GM21576 (cell line): Measurements from ENCODE around the gene RAD51B.

Experiments used
- ATAC-seq: cut with Tn5 transposase; IDR thresholded peaks from one replicate; pipeline ENCODE4 v1.9.1; 2021; ENCODE audit warnings: mild to moderate bottlenecking, moderate library complexity; ENCODE audit not compliant: unreplicated experiment

RAD51B gene

DNA sequence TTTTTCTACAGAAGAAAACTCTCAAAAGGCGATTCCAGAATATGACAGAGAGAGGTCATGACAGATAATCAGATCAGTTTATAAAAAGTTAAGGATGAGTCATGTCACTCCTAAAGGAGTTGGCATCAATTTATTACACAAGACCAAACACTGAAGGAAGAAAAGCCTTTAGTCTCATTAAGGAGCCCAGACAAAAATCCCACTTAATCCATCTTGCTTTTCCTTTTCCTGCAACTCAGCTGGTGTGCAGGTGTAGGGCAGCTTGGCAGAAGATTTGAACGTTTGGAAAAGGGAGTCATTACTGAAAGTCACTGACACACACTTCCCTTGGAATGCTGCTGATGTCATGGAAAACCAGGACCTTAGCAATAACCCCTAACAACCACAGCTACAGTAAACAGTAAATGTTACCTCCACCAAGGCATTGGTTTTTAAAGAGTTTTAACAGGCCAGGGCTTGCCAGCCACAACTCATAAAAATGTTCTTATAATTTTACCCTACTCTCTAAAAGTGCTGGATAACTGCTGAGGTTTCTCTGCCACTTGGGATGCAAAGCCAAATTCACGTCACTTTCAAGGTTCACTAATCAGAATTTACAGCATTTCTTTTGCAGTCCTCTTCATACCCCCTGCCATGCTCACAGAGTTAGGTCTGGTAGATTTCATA lies 320.6 kb downstream of the RAD51B start:
- no peak for ATAC-seq

DNA sequence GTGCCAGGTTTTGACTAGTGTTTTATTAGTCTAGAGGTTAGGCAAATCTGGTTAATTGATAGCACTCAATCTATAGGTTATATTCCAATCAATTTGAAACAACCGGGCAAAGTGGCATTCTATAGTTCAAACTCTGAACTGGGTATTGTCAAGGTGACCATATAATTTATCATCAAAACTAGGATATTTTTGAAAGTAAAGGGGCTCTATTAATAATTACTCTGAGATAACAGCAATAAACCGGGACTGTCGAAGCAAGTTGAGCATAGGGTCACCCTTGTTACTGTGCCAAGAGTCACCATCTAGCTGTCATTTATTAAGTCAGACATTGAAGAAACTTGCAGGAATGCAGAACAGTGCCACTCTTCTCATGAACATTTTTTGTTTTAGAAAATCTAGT lies 321.2 kb downstream of the RAD51B start:
- ATAC-seq: no peak

DNA sequence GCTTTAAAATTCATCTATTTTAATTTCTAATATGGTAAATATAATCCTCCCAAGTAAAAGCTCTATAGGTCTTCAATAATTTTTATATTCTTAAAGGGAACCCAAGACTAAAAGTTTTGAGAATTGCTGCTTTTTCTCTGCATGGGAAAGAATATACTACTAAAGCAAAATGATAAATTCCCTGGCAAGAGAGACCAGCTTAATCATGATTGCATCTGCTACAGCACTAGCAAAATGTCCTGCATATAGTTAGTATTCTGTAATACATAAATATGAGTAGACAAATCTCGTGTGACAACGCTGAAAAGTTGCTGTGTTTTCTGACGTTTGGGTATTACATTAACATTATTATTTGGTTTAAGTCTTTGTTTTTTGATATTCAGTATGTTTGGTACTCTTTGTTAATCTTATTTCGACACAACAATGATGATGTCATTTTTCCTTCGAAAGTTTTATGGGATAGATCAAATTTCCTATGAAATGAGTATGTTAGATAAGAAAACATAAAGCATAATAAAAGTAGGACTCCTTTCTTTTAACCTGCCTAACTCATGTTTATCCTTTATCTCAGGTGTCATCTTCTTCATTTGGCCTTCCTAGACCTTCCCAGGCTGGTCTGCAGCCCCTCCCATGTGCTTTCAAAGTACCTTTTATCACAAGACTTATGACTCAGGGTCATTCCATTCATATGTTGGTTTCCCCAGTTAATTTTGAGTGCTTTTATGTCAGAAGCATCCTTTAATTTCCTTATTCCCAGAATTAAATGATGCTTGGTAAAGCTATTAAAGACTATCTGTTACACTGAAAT lies 321.9 kb downstream of the RAD51B start:
- ATAC-seq: no peak

DNA sequence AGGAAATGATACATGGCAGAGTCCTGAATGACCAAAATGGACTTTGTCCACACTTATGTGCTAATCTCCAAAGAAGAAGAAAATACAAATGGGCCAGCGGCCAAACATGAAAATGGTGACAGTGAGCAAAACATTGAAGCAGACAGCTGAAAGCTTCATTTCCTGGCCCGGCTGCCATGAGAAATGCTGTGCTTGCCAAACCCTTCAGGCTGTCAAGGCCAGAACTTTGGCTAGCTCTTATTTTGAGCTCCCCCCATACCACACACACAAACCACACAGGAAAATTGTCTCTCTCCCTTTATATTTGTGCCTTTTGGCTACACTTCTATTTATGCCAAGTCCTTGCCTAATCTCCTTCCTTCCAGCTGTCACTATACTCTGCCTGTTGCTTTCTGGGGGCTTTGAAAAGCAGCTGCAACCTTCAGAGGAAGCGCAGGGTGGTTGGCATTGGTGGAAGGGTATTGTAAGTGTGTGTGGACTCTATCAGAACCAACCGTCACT lies 323.8 kb downstream of the RAD51B start:
- no peak for ATAC-seq

DNA sequence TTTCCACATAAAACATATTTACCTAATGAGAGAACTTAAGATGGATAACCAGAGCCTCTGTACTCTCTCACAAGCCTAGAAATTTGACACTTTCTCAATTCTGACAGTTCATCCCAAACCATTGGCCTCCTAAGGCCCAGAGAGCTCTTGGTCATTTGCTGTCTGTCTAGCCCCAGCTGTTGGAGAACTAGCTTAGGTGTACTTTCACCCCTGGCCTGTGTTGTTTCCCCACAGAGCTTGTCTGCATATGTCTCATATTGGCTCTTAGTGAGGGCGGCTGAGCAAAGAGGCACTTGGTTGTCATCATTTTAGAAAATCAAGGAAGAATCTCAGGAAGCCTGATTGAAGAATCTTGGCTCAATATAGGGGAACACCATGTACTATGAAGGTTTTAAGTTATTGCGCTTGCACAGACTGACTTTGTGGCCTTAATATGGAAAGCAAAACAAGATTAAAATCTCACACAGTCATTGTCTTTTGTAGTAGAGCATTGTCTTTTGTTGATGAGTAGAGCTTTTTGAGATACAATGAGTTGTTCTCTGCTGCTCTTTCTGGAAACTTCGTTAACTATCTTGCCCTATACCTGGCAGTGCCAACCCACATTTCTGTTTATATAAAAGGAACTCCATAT lies 324.6 kb downstream of the RAD51B start:
- ATAC-seq: no peak

DNA sequence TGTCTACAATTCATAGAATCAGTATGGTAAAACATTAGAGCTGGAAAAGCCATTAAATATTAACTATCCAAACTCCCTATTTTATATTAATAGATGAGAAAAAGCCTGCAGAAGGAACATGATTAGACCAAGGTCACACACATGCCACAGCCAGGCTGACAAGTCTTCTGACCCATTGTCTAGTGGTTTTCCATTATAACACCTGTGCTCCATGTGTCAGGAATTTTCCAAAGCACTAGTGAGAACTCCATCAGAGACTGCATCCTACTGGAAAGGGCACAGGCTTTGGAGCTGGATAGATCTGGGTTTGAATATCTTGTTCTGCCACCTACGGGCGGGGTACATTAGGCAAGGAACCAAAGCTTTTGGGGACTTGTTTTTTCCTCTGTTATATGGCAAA lies 325.5 kb downstream of the RAD51B start:
- no peak for ATAC-seq

DNA sequence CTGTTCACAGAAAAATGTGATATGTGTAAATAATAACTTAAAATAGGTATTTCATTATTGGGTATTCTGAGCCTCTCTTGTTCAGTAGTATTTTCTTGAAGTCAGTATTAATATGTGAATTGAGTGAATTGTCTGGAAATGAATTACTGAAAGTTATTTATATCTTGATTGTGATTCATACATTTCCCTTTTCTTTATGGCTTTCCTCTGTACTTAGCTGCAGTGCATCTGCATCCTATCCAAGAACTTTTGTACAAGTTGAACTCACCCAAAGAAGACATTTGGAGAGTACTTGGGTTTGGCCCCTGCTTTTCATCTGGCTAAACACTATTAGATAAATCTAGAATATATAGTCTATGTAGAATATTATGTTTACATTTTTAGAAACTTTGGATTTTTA lies 326.0 kb downstream of the RAD51B start:
- no peak for ATAC-seq

DNA sequence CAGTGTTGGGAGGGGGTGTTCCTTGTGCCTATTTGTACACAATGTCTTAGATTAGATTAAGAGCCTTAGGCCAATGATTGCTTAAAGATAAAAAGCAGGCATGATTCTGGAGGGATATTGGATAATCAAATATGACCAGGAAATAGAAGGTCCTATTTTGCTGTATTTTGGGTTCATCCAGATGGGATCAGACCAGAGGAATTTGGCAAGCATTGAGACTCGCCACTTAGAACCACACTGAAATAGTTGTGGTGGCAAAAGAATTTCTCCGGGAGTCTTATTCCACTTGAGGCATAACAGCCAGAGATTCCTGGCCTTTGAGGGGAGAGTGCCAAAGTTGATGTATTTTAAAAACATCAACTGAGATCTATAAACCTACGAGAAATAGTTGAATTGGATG lies 327.2 kb downstream of the RAD51B start:
- no peak for ATAC-seq

DNA sequence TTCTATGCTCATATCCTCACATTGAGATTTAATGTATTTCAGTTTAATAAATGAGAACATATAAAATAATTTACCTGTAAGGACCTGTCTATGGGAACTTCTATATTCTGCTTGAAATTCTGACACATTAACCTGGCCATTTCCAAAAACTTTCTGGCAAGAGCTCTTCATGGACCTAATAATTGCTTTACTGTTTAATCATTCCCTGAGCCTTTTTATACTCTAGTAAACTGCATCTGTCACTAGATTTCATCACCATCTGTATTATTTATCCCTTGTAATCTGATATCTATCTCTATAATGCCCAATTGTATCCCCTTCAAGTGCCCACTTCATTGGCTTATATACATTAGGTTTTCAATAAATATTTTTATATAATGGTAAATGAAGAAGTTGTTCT lies 327.7 kb downstream of the RAD51B start:
- ATAC-seq: no peak

DNA sequence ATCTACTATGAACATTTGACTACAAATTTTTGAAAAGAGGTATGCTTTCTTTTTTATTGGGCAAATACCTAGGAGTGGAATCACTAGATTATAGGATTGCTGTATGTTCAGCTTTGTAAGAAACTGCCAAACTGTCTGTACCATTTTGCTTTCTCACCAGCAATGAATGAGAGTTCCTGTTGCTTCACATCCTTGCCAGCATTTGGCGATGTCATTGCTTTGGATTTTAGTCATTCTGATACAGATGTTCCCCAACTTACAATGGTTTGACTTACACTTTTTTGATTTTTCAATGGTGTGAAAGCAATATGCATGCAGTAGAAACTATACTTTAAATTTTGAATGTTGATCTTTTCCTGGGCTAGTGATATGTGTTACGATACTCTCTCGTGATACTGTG lies 328.7 kb downstream of the RAD51B start:
- no peak for ATAC-seq

DNA sequence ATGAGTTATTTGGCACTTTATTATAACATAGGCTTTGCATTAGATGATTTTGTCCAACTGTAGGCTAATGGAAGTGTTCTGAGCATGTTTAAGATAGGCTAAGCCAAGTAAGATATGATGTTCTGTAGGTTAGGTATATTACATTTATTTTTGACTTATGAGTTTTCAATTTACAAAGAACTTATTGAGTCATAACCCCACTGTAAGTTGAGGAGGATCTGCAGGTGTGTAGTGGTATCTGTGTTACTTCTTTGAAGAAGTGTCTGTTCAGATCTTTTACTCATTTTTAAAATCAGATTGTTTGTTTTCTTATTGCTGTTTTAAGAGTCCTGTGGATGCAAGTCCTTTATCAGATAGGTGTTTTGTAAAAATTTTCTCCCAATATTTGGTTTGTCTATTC lies 329.2 kb downstream of the RAD51B start:
- no peak for ATAC-seq

DNA sequence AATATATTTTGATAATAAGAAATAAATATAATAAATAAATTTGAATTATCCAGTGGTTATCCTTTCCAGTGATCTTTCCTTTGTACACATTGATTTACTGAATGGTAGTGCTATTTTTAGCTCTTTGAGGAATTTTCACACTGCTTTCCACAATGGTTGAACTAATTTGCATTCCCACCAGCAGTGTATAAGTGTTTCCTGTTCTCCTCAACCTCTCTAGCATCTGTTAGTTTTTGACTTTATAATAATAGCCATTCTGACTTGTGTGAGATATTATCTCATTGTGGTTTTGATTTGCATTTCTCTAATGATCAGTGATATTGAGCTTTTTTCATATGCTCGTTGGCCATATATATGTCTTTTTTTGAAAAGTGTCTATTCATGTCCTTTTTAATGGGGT lies 333.7 kb downstream of the RAD51B start:
- ATAC-seq: no peak

DNA sequence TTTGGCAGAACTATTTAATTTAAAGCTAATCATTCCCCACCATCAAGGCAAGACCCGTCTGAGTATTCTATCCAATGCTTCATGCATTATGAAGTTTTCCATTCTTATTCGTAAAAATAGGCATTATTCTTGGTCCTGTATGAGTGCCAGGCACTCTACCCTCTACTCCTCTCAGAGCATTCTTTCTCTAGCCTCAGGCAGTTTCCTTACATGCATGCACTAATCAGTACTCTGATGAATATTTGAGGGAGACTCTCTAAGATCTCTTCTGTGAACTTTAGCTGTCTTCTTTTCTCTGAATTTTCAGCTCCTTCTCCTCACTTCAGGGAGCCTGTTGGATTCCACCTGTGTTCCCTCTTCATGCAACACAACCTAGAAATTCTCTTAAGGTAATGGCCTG lies 334.7 kb downstream of the RAD51B start:
- ATAC-seq: no peak

DNA sequence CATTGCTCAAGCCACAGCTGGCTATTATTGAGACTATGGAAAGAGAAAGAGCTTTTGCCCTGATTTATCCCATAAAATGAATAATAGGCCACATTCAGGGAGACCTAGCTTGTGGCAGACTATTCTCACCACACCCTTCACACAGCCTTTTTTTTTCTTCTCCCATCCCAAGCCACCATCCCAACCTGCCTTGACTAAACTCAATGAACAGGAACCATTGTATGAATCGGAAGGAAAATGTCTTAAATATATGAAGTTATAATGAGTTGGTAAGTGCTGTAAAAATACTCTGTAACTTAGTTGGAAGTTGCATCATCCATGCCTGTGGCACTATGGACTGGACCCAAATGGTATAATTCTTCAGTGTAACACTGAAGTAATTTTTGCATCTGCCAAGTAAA lies 338.4 kb downstream of the RAD51B start:
- no peak for ATAC-seq

DNA sequence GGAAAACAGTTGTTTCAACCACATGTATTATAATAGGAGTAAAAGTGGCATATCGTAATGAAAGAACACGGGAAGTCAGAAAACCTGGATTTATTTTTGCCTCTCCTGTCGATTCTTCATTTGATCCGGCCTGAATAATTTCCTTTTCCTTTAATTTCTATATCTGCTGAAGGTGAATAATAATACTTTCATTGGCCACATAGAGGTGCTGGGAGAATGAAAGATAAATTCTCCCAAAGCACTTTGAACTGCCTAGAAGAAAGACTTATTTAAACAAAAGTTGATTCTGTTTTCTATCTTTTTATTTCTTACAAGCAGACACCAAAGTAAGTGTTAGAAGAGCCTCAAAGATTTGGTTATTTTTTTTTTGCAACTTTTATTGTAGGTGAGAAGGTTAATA lies 339.1 kb downstream of the RAD51B start:
- no peak for ATAC-seq

DNA sequence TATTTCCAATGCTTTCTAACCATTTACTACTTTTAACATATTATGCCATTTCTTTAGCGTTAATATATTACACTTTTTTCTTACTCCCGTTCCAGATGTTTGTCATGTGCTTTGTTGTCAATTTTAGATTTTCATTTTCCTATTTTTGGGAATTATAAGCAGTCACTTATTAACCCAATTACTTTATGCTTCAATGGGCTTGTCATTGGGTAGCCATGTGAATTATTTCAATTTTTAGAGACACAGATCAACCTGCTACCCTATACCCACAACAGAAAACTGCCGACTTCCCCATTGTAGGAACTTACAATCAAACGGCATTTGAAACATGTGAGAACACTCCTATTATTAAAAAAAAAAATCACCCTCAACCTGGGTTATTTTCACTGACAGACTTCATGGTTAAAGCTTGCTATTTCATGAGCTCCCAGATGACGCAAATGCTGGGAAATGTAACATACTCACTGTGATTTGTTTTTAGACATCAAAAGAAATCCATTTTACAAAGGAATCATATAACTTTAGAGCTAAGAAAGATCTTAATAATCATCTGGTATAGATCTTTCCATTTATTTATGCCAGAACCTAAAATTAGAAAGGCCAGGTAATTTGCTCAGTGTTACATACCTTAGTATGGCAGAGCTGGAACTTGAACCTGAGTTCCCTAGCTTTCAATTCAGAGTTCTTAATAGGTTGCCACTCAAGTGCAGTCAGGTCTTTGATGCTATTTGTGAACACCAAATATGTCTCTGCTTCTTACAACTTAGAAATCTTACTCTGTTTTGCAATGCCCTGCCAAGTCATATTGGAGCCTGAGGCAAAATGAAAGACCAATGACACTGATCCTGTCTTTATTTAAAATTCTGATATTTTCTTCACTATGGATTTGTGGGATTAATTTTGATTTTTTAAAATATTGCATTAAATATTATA lies 340.4 kb downstream of the RAD51B start:
- ATAC-seq: no peak

DNA sequence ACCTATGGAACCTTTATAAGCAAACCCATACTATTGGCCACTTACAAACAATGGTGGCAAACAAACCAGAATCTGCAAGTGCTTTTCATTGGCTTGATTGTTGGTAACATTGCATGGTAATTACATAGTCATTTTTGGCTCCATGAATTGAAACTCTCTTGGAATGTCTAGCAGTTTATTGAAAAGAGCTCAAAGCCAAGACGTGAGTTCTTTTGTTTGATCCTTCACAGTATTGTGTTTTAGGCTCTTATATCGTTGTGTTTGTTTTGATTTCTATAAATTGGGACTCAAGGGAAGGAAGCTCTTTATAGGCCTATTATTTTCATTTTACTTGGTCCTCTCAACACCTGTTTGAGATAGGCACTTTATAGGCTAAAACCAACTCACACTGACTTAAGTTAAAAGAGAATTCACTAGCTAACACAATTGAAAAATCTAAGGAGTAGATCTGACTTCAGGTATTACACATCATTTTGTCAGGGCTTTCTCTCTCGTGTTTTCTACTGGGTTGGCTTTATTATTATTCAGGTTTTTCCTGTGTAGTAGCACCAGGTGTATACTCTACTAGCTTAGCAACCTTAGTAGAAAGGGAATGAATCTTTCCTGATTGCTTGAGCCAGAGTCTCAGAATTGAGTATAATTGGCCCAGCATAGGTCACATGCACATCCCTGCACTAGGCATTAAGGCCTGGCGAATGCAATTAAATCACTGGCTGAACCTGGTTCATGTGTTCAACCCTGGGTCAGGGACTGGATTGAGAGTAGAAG lies 341.4 kb downstream of the RAD51B start:
- ATAC-seq: no peak

DNA sequence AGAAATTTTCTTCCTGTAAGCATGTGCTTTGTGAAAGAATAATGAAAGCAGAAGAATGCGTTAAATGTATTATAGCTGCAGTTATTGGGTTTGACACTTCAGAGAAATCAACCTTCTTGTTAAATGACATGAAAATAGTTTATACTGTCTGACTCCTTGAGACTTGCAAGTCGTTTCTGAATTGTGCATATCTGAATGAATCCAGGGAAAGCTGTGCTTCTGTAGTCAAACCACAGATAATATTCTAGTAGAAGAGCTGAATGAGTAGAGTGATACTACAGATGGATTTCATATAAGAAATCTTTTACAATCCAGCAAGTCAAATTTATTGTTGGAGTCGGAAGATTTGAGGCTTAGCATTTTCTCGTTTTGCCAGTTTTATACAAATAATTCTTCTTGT lies 343.3 kb downstream of the RAD51B start:
- ATAC-seq: no peak

DNA sequence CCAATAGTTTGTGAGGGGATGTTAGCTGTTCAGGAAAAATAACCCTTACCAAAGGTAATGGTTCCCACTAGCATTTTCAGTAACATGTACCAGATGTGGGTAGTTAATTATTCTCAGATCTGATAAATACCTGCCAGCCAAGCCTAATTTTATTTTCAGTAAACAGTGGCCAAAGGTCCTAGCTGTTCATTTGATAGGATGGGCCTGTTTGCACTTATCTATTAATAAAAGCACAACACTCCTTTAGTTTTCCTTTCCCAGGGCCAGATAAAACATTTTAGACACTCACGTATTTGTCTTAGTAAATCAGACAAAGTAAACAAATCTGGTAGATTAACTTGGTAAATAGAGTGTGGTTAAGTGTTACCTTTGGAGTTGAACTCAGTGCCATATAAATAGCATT lies 345.1 kb downstream of the RAD51B start:
- no peak for ATAC-seq

DNA sequence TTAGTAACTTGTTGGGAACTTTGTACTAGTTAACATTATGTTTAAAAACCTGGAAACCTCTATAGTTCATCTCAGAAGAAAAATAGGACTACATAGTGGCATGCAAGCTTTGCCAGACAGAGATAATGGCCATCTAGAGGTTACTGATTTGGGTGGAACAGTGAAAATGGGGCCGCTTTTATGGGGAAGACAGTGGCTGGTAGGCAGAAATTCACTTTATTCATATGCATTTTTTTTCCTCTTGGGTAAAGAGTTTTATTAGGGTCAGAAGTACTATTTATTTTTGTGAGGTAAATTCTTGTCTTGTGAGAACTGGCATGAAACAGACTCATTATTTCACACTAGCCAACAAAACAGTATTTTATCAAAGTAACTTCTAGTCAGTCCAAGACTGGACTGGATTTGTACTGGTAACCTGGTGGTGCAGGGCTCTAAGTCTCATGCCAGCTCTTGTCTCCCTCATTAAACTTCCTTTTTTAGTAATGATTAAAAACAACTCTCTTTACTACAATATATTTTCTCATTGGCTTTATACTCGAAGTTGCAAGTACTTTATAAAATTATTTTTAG lies 345.8 kb downstream of the RAD51B start:
- ATAC-seq: no peak
